A549 (cell line): ENCODE measurements around the gene ELFN1. TPM values are rescaled to one million over a fixed set of nuclear protein-coding genes. Genes with fewer than 3 reads are reported as not detected.
A peak's percentile ranks its signal among the peaks of the same experiment; 100 is the strongest.

ENCODE experiments used
- ATAC-seq, 2 experiments: fragments of 200-7000 bp in 1 of 2; fragments of >200 bp in 1 of 2; cut with Nextera tagmentation in 1 of 2; cut with Tn5 transposase in 1 of 2; 3 replicates each; pipeline versions ENCODE4 v1.8.0 to v1.9.1; 2018 to 2020; ENCODE audit warnings: mild to moderate bottlenecking in 1 of 2, moderate library complexity in 1 of 2
- CTCF ChIA-PET: fragments of 300-600 bp; sonication (Branson Sonifier 250); formaldehyde crosslinking; extraction: SDS; loops from one replicate; lab custom pipeline; 2021; ENCODE audit warnings: antibody characterized with exemption, inconsistent platforms; lab: Yijun Ruan, JAX
- POLR2A ChIA-PET: fragments of 350-600 bp; formaldehyde crosslinking; extraction: SDS; loops from one replicate; lab custom pipeline; 2021; ENCODE audit warnings: antibody characterized with exemption, inconsistent platforms; lab: Yijun Ruan, JAX
- DNase-seq, 2 experiments: peaks; one replicate each; pipeline versions ENCODE4 v3.0.0 to v3.0.0-alpha.2; 2011 to 2016; ENCODE audit warnings: low read depth in 1 of 2, low spot score in 1 of 2
- FAIRE-seq: peaks from 2 replicates; lab custom pipeline; 2011; peaks lifted over from hg19 to GRCh38; lab: Jason Lieb, UNC
- H3K27ac ChIP-seq, 2 experiments: fragments of >200 bp; sonication (Bioruptor Twin); formaldehyde crosslinking; 3 replicates each; pipeline ENCODE4 v1.5.1; 2016 to 2017
- H3K4me1 ChIP-seq: fragments of >200 bp; sonication (Bioruptor Twin); formaldehyde crosslinking; 3 replicates; pipeline ENCODE4 v1.6.1; 2016
- H3K4me2 ChIP-seq: fragments of >200 bp; sonication (Bioruptor Twin); formaldehyde crosslinking; 3 replicates; pipeline ENCODE4 v1.6.1; 2016
- H3K4me3 ChIP-seq: fragments of >200 bp; sonication (Bioruptor Twin); formaldehyde crosslinking; 3 replicates; pipeline ENCODE4 v1.5.1; 2016
- H3K9me3 ChIP-seq: fragments of >200 bp; sonication (Bioruptor Twin); formaldehyde crosslinking; 3 replicates; pipeline ENCODE4 v1.6.1; 2016
- ATOH8 ChIP-seq: fragments of 250-450 bp; sonication (Bioruptor Pico); IDR thresholded peaks from 2 replicates; pipeline ENCODE4 v1.5.0; 2020; ENCODE audit warnings: low read depth, mild to moderate bottlenecking, moderate library complexity
- BCL3 ChIP-seq: fragments of >200 bp; sonication (Bioruptor Twin); formaldehyde crosslinking; IDR thresholded peaks from 3 replicates; pipeline ENCODE4 v1.6.1; 2016
- CHD4 ChIP-seq: fragments of 200-600 bp; sonication (generic); IDR thresholded peaks from 2 replicates; pipeline ENCODE4 v1.6.1; 2016; ENCODE audit warnings: antibody characterized with exemption, mild to moderate bottlenecking, borderline replicate concordance
- E2F6 ChIP-seq: IDR thresholded peaks from 2 replicates; pipeline ENCODE4 v1.6.1; 2012; ENCODE audit warnings: low read depth, borderline replicate concordance
- ESRRA ChIP-seq: fragments of 150-350 bp; IDR thresholded peaks from 2 replicates; pipeline ENCODE4 v1.6.1; 2014; ENCODE audit warnings: mild to moderate bottlenecking, low read length, borderline replicate concordance
- FOXS1 ChIP-seq: fragments of 250-450 bp; sonication (Bioruptor Pico); IDR thresholded peaks from 2 replicates; pipeline ENCODE4 v1.5.0; 2020; ENCODE audit warnings: mild to moderate bottlenecking, moderate library complexity
- GATA3 ChIP-seq: IDR thresholded peaks from 2 replicates; pipeline ENCODE4 v1.6.1; 2012; ENCODE audit warnings: borderline replicate concordance
- HDAC2 ChIP-seq: fragments of 200-600 bp; sonication (generic); IDR thresholded peaks from 2 replicates; pipeline ENCODE4 v1.6.1; 2016
- HOXB13 ChIP-seq: fragments of 250-450 bp; sonication (Bioruptor Pico); IDR thresholded peaks from 2 replicates; pipeline ENCODE4 v1.5.0; 2020; ENCODE audit warnings: low read depth, mild to moderate bottlenecking, moderate library complexity
- HOXB5 ChIP-seq: fragments of 250-450 bp; sonication (Bioruptor Pico); IDR thresholded peaks from 2 replicates; pipeline ENCODE4 v1.5.0; 2020; ENCODE audit warnings: mild to moderate bottlenecking, moderate library complexity
- KDM5A ChIP-seq: fragments of 200-600 bp; sonication (generic); IDR thresholded peaks from 2 replicates; pipeline ENCODE4 v1.6.1; 2016; ENCODE audit warnings: antibody characterized with exemption, mild to moderate bottlenecking
- MAFK ChIP-seq: fragments of 450-650 bp; IDR thresholded peaks from 2 replicates; pipeline ENCODE4 v1.6.1; 2014; ENCODE audit not compliant: partially characterized antibody
- MAZ ChIP-seq: fragments of 150-350 bp; IDR thresholded peaks from 2 replicates; pipeline ENCODE4 v1.6.1; 2014; ENCODE audit warnings: antibody characterized with exemption, low read depth, low read length, borderline replicate concordance
- MYC ChIP-seq: IDR thresholded peaks from 2 replicates; pipeline ENCODE4 v1.6.1; 2012; ENCODE audit warnings: mild to moderate bottlenecking, inconsistent platforms, low read length, improper control_type of control experiment, borderline replicate concordance
- NFE2L2 ChIP-seq: fragments of 150-350 bp; conservative IDR thresholded peaks from 2 replicates; pipeline ENCODE4 v1.6.1; 2014; ENCODE audit warnings: low read length
- PHF8 ChIP-seq: fragments of 200-600 bp; sonication (generic); IDR thresholded peaks from 2 replicates; pipeline ENCODE4 v1.6.1; 2016; ENCODE audit warnings: low read depth, mild to moderate bottlenecking, antibody characterized with exemption, moderate library complexity, borderline replicate concordance
- RCOR1 ChIP-seq: fragments of 150-350 bp; IDR thresholded peaks from 2 replicates; pipeline ENCODE4 v1.6.1; 2014; ENCODE audit warnings: antibody characterized with exemption, low read length, low read depth
- SREBF2 ChIP-seq: fragments of 450-650 bp; IDR thresholded peaks from 2 replicates; pipeline ENCODE4 v1.6.1; 2014; ENCODE audit warnings: mild to moderate bottlenecking, moderate library complexity
- TFCP2L1 ChIP-seq: fragments of 250-450 bp; sonication (Bioruptor Pico); IDR thresholded peaks from 2 replicates; pipeline ENCODE4 v1.5.0; 2021; ENCODE audit warnings: mild to moderate bottlenecking
- TP53 ChIP-seq: fragments of 250-450 bp; sonication (Bioruptor Pico); IDR thresholded peaks from 2 replicates; pipeline ENCODE4 v1.5.0; 2021; ENCODE audit warnings: mild to moderate bottlenecking, moderate library complexity
- ZC3H11A ChIP-seq: fragments of 450-650 bp; IDR thresholded peaks from 2 replicates; pipeline ENCODE4 v1.6.1; 2014; ENCODE audit warnings: antibody characterized with exemption, mild to moderate bottlenecking
- ZFP36 ChIP-seq: fragments of 450-650 bp; IDR thresholded peaks from 2 replicates; pipeline ENCODE4 v1.6.1; 2014; ENCODE audit warnings: borderline replicate concordance; ENCODE audit not compliant: partially characterized antibody
- ZSCAN20 ChIP-seq: fragments of 250-450 bp; sonication (Bioruptor Pico); IDR thresholded peaks from 2 replicates; pipeline ENCODE4 v1.8.0; 2022; ENCODE audit warnings: mild to moderate bottlenecking, moderate library complexity
- WGBS: methylation state at CpG from one replicate; pipeline ENCODE4 v1.1.6; 2017; ENCODE audit errors: missing lambda C conversion rate; 5-methylcytosine and 5-hydroxymethylcytosine counted together
- polyA plus RNA-seq, 4 experiments: library from polyadenylated mRNA; depleted of rRNA in 3 of 4; stranded (reverse); fragments of >200 nt; fragmentation: RNase III in 1 of 4; extraction: RNeasy Plus Mini Kit Qiagen cat#74134 plus additional on column Dnase treatment in 1 of 4; gene quantifications; 2 replicates in 3 of 4; 3 replicates in 1 of 4; pipeline ENCODE4 v1.2.3, GENCODE V29; 2011 to 2017

The ELFN1 gene
- polyA plus RNA-seq, 2 of the 4 experiments (the other 2 are of a cell fraction) = 0.08 to 0.10 TPM

GRCh38 chr7:1646957-1647891, 22.9 kb upstream of the ELFN1 start:
- TF ChIP-seq CHD4 (no peak), E2F6 (no peak), ZFP36 (no peak), TP53 (CRISPR knock-in tag) (no peak)
- 72% methylated on average over 34 of the region's 48 CpGs for WGBS
- DNase-seq = no peak
- no peaks in the 10 kb centered on the region for H3K9me3 ChIP-seq
- ChIA-PET CTCF (interaction anchor here (0.9 to 1.2 kb wide), 3 partner anchors 16 to 562 kb away, joined by 3 read pairs; no protein-coding TSS in a partner anchor), POLR2A (no interaction called here)
- no peak overlapping the region for H3K4me3 ChIP-seq
- no peak for FAIRE-seq
- H3K4me1 ChIP-seq = no peaks in the 10 kb centered on the region
- H3K4me2 ChIP-seq = no peak overlapping the region
- no peak; a peak in 1 of 6 replicates for ATAC-seq
- H3K27ac ChIP-seq = no peak overlapping the region

GRCh38 chr7:1647961-1648672, 22.0 kb upstream of the ELFN1 start:
- ATAC-seq = peak; percentile 14 to 15; a peak in 3 of 6 replicates
- Histone ChIP-seq H3K4me2 (no peak overlapping the region), H3K4me3 (no peak overlapping the region), H3K9me3 (no peaks in the 10 kb centered on the region), H3K27ac (no peak overlapping the region), H3K4me1 (no peaks in the 10 kb centered on the region)
- POLR2A ChIA-PET = no interaction called here
- 56% methylated on average over 28 of the region's 31 CpGs for WGBS
- FAIRE-seq = no peak
- TF ChIP-seq MAZ (no peak), TP53 (CRISPR knock-in tag) (no peak), KDM5A (no peak), PHF8 (no peak), ESRRA (no peak), HDAC2 (no peak), HOXB5 (no peak), BCL3 (no peak), MAFK (no peak), HOXB13 (CRISPR knock-in tag) (no peak), NFE2L2 (no peak), RCOR1 (no peak), SREBF2 (no peak), TFCP2L1 (no peak), ZSCAN20 (CRISPR knock-in tag) (no peak), FOXS1 (CRISPR knock-in tag) (no peak), GATA3 (no peak), MYC (no peak), ZC3H11A (no peak), ATOH8 (CRISPR knock-in tag) (no peak)
- DNase-seq = no peak
- CTCF ChIA-PET = interaction anchor here (0.7 to 1.6 kb wide), 5 partner anchors 10 to 38 kb away, joined by 3 to 5 read pairs (median 3); no protein-coding TSS in a partner anchor
